ENCODE measurements around the gene SSH3.

DNA sequence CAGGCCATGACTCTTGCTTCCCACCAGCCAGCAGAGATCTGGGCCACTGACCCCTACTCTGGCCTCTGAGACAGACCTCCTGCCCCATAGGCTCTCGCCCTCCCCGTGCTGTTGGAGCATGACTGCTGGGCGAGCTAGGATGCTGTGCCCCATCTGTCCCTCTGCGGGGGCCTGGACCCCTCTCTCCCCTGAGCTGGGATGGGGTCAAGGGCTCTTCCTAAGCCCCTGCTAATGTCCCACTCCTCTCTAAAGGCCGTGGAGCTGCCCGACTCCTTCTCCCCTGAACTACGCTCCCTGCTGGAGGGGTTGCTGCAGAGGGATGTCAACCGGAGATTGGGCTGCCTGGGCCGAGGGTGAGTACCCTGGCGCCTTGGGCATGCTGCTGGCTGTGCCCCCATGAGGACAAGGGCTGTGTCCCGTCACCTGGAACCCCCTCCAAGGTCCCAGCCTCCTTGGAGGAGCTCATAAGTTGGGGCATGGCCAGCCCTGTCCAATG, 20.4 kb upstream of the SSH3 start:
- TF ChIP-seq CTCF (IDR thresholded peaks at IDR 0.05) (no peak), POLR2A (IDR thresholded peaks at IDR 0.05) (no peak)
